SU-DHL-6 (cell line): ENCODE measurements around the gene WDR36.

Experiments
- H2AFZ ChIP-seq: fragments of 200-600 bp; sonication (generic); 2 replicates; pipeline ENCODE4 v1.6.1; 2014; ENCODE audit warnings: low read depth, mild to moderate bottlenecking, moderate library complexity, mixed read lengths, antibody characterized with exemption, low read length; ENCODE audit not compliant: severe bottlenecking
- H3F3A ChIP-seq: fragments of 200-600 bp; shearing (Covaris generic); 2 replicates; pipeline ENCODE4 v1.6.0; 2016; ENCODE audit warnings: antibody characterized with exemption, mild to moderate bottlenecking; ENCODE audit not compliant: insufficient read depth
- H3K27ac ChIP-seq: fragments of 200-600 bp; sonication (generic); 2 replicates; pipeline ENCODE4 v1.5.1; 2016; ENCODE audit warnings: low read depth, mild to moderate bottlenecking, low read length, moderate library complexity, mixed read lengths
- H3K27me3 ChIP-seq: fragments of 200-600 bp; sonication (generic), shearing (Covaris generic); 2 replicates; pipeline ENCODE4 v1.6.0; 2014; ENCODE audit warnings: mild to moderate bottlenecking, low read length
- H3K36me3 ChIP-seq: fragments of 200-600 bp; sonication (generic); 2 replicates; pipeline ENCODE4 v1.6.1; 2014; ENCODE audit warnings: mild to moderate bottlenecking, low read length, mixed read lengths
- H3K4me2 ChIP-seq: fragments of 300-600, 200-600 bp; shearing (Covaris generic), sonication (generic); 2 replicates; pipeline ENCODE4 v1.6.0; 2014; ENCODE audit warnings: low read length, low read depth, mild to moderate bottlenecking; ENCODE audit not compliant: poor library complexity, severe bottlenecking
- H3K4me3 ChIP-seq: fragments of 200-600 bp; sonication (generic); 2 replicates; pipeline ENCODE4 v1.5.1; 2014; ENCODE audit warnings: antibody characterized with exemption, low read length, mild to moderate bottlenecking, mixed read lengths; ENCODE audit not compliant: insufficient read depth, poor library complexity, severe bottlenecking
- H3K79me2 ChIP-seq: fragments of 200-600 bp; sonication (generic); 2 replicates; pipeline ENCODE4 v1.6.1; 2014; ENCODE audit warnings: mild to moderate bottlenecking, low read length, moderate library complexity; ENCODE audit not compliant: insufficient read depth
- H3K9ac ChIP-seq: fragments of 200-600 bp; sonication (generic); 2 replicates; pipeline ENCODE4 v1.7.0; 2014; ENCODE audit warnings: mild to moderate bottlenecking, low read length
- H3K9me2 ChIP-seq: fragments of 200-600 bp; sonication (generic); replicated peaks from 2 replicates; pipeline ENCODE4 v1.6.1; 2014; ENCODE audit warnings: low read length; ENCODE audit not compliant: insufficient read depth
- H3K9me3 ChIP-seq: fragments of 200-600 bp; sonication (generic); 2 replicates; pipeline ENCODE4 v1.6.1; 2014; ENCODE audit warnings: low read length, mixed read lengths; ENCODE audit not compliant: insufficient read depth
- H4K20me1 ChIP-seq: fragments of 200-600 bp; sonication (generic); 2 replicates; pipeline ENCODE4 v1.6.1; 2014; ENCODE audit warnings: low read depth, mild to moderate bottlenecking, antibody characterized with exemption, low read length, moderate library complexity, mixed read lengths
- EZH2phosphoT487 ChIP-seq: fragments of 200-600 bp; sonication (generic), shearing (Covaris generic); conservative IDR thresholded peaks from 2 replicates; pipeline ENCODE4 v1.6.1; 2018; ENCODE audit warnings: mild to moderate bottlenecking, antibody characterized with exemption, low read length, moderate library complexity, mixed read lengths
- TF ChIP-seq, protein P1 (sequence below): fragments of 200-600 bp; sonication (generic); IDR thresholded peaks from one replicate; pipeline ENCODE4 v1.5.1; 2017; ENCODE audit warnings: antibody characterized with exemption, mild to moderate bottlenecking, low read length, moderate library complexity; ENCODE audit not compliant: insufficient read depth, poor library complexity, severe bottlenecking

WDR36 gene

DNA sequence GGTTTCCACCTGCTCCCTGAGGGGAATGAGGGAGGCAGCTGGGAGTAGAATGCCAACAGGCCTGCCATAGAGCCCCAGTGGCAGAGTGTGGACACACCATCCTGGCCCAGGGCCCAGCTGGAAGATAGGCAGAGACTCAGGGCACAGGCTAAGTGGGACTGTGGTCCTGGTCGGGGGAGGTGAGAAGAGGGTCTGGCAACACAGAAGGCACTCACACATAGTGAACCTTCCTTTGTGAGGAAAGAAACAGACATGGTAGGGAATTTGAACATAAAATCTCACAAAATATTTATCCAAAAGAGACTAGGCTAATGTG lies 41.2 kb downstream of the WDR36 start:
- Histone ChIP-seq H3F3A (peaks cover 6% of the 10 kb centered on the region; the same call in 1 of the 2 replicates), H2AFZ (no peak overlapping the region), H3K4me2 (no peak overlapping the region), H3K27me3 (no peaks in the 10 kb centered on the region), H3K4me3 (no peak overlapping the region), H3K79me2 (no peaks in the 10 kb centered on the region), H3K36me3 (peaks cover under 1% of the 10 kb centered on the region; the same call in 1 of the 2 replicates), H3K27ac (no peak overlapping the region), H3K9me3 (no peaks in the 10 kb centered on the region), H3K9me2 (no peaks in the 10 kb centered on the region), H4K20me1 (no peaks in the 10 kb centered on the region), H3K9ac (no peak overlapping the region)
- TF ChIP-seq, protein P1, sequence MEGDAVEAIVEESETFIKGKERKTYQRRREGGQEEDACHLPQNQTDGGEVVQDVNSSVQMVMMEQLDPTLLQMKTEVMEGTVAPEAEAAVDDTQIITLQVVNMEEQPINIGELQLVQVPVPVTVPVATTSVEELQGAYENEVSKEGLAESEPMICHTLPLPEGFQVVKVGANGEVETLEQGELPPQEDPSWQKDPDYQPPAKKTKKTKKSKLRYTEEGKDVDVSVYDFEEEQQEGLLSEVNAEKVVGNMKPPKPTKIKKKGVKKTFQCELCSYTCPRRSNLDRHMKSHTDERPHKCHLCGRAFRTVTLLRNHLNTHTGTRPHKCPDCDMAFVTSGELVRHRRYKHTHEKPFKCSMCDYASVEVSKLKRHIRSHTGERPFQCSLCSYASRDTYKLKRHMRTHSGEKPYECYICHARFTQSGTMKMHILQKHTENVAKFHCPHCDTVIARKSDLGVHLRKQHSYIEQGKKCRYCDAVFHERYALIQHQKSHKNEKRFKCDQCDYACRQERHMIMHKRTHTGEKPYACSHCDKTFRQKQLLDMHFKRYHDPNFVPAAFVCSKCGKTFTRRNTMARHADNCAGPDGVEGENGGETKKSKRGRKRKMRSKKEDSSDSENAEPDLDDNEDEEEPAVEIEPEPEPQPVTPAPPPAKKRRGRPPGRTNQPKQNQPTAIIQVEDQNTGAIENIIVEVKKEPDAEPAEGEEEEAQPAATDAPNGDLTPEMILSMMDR: no peak
- no peak for TF ChIP-seq EZH2phosphoT487

DNA sequence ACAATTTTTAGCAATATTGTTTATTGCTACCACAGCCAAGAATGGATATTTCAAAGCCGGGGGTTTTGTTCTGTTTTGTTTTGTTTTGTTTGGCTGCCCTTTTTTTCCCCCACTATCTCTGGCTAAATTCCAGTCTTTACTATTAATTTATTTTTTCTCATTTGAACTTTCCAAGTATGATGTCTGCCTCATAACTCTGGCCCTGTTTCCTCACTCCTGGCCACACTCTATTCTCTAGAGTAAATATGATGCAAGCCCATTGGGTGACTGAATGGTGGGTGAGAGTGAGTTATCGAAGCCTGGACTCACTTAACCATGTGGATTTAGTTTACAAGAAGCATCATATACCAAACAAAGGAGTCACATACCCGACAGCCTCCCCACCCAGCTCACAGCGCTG lies 41.9 kb downstream of the WDR36 start:
- Histone ChIP-seq H3K9me3 (no peaks in the 10 kb centered on the region), H3K9ac (no peak overlapping the region), H3K4me2 (no peak overlapping the region), H2AFZ (no peak overlapping the region), H3K27me3 (no peaks in the 10 kb centered on the region), H3K36me3 (no peaks in the 10 kb centered on the region), H3K4me3 (no peak overlapping the region), H3K27ac (no peak overlapping the region), H3F3A (peaks cover 6% of the 10 kb centered on the region; the same call in 1 of the 2 replicates), H3K9me2 (no peaks in the 10 kb centered on the region), H3K79me2 (no peaks in the 10 kb centered on the region), H4K20me1 (no peaks in the 10 kb centered on the region)
- TF ChIP-seq EZH2phosphoT487: no peak
- TF ChIP-seq, protein P1: no peak

DNA sequence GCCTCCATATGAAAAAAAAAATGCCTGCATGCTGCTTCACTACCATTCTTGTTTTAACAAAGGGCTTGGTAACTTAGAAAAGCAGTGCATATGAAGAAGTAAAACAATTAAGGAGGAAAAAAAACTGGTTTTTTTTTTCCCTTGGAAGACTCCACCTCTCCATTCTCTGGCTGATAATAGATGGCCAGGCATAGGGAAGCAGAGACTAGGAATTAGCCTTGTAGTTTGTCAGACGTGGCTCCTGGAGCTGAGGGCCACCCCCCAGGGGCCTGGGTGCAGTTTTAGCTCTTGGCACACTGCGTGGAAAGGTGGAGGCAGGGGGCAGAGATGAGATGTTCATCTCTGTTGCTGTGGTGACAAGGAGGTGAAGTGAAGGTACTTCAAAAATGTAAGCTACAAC lies 42.7 kb downstream of the WDR36 start:
- Histone ChIP-seq H3K4me2 (no peak overlapping the region), H3K9ac (no peak overlapping the region), H3K27me3 (no peaks in the 10 kb centered on the region), H3F3A (peaks cover 6% of the 10 kb centered on the region; the same call in 1 of the 2 replicates), H2AFZ (no peak overlapping the region), H3K79me2 (no peaks in the 10 kb centered on the region), H3K9me2 (no peaks in the 10 kb centered on the region), H3K4me3 (no peak overlapping the region), H3K9me3 (no peaks in the 10 kb centered on the region), H3K36me3 (no peaks in the 10 kb centered on the region), H3K27ac (no peak overlapping the region), H4K20me1 (no peaks in the 10 kb centered on the region)
- no peak for TF ChIP-seq EZH2phosphoT487
- TF ChIP-seq, protein P1: no peak

DNA sequence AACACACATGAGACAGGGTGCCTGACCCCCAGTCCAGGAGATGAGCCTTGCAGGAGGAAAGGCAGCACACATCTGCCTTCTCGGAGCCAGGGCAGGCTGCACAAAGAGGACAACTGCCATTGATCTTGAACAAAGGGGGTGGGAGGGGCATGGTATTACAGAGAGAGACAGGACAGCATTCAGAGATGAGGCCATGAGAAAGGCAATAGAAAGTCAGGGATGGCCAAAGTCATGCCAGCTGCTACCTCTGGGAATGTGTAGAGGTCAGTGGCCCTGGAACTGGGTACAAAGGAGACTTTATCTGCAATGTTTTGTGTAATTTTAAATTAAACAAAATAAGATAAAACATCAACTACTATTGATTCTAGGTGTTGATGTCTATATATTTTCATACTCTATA lies 43.2 kb downstream of the WDR36 start:
- Histone ChIP-seq H3K4me3 (no peak overlapping the region), H3K9ac (no peak overlapping the region), H3K9me3 (no peaks in the 10 kb centered on the region), H3K4me2 (no peak overlapping the region), H2AFZ (no peak overlapping the region), H3K79me2 (no peaks in the 10 kb centered on the region), H3K27me3 (no peaks in the 10 kb centered on the region), H3F3A (peaks cover 6% of the 10 kb centered on the region; the same call in 1 of the 2 replicates), H3K27ac (no peak overlapping the region), H4K20me1 (no peaks in the 10 kb centered on the region), H3K36me3 (no peaks in the 10 kb centered on the region), H3K9me2 (no peaks in the 10 kb centered on the region)
- TF ChIP-seq, protein P1: no peak
- TF ChIP-seq EZH2phosphoT487: no peak
